NCI-H2227 (cell line): ENCODE measurements around the gene ERBB2.
"Not testable (repeated sequence)": the region's sequence is repeated elsewhere in the genome, so short reads cannot be mapped to it uniquely, and the experiment has no call there.

Source experiments
- DNase-seq: peaks from one replicate; lab custom pipeline; 2025; ENCODE audit not compliant: unreplicated experiment; lab: John Stamatoyannopoulos, UW

Gene ERBB2

GRCh38 chr17:39702901-39703893 is 3.3 kb downstream of the ERBB2 start:
- no peak for DNase-seq

GRCh38 chr17:39703913-39704312 is 4.0 kb downstream of the ERBB2 start:
- DNase-seq, result no peak

- no peak for DNase-seq
Observed at GRCh38 chr17:39704821-39705551, 5.1 kb downstream of the ERBB2 start.

- no peak for DNase-seq
Observed at GRCh38 chr17:39705786-39706348, 6.0 kb downstream of the ERBB2 start.

- no peak for DNase-seq
Observed at GRCh38 chr17:39706383-39706782, 6.5 kb downstream of the ERBB2 start.

- no peak for DNase-seq
Observed at GRCh38 chr17:39706921-39707337, 7.1 kb downstream of the ERBB2 start.

- no peak for DNase-seq
Observed at GRCh38 chr17:39709319-39709997, 9.6 kb downstream of the ERBB2 start.

- DNase-seq, result no peak
Observed at GRCh38 chr17:39709998-39710964, 10.4 kb downstream of the ERBB2 start.

- DNase-seq, result not testable (repeated sequence)
Observed at GRCh38 chr17:39711071-39711470, 11.2 kb downstream of the ERBB2 start.

- no peak for DNase-seq
Observed at GRCh38 chr17:39711851-39712250, 12.0 kb downstream of the ERBB2 start.

GRCh38 chr17:39714234-39714633 is 14.4 kb downstream of the ERBB2 start:
- DNase-seq, result no peak

- no peak for DNase-seq
Observed at GRCh38 chr17:39715375-39716072, 15.7 kb downstream of the ERBB2 start.

- DNase-seq, result no peak
Observed at GRCh38 chr17:39716073-39716818, 16.4 kb downstream of the ERBB2 start.

- DNase-seq, result no peak
Observed at GRCh38 chr17:39716879-39717536, 17.1 kb downstream of the ERBB2 start.

- no peak for DNase-seq
Observed at GRCh38 chr17:39717660-39718059, 17.8 kb downstream of the ERBB2 start.

- DNase-seq, result no peak
Observed at GRCh38 chr17:39719563-39720355, 19.9 kb downstream of the ERBB2 start.

GRCh38 chr17:39722104-39722503 is 22.2 kb downstream of the ERBB2 start:
- DNase-seq, result no peak
